Nephron (organoid): ENCODE results near the gene LRRFIP2.
"Not testable (repeated sequence)": the region's sequence is repeated elsewhere in the genome, so short reads cannot be mapped to it uniquely, and the experiment has no call there.

Source experiments
- H3K27ac Mint-ChIP-seq, 3 experiments: 2 replicates each; pipeline ENCODE4 v1.8.0; 2020; ENCODE audit warnings: mixed read lengths in 3 of 3, mild to moderate bottlenecking in 2 of 3, moderate library complexity in 1 of 3
- H3K27me3 Mint-ChIP-seq: 2 replicates; pipeline ENCODE4 v1.8.0; 2021; ENCODE audit warnings: low read depth, mild to moderate bottlenecking, moderate library complexity, mixed read lengths
- H3K36me3 Mint-ChIP-seq: 2 replicates; pipeline ENCODE4 v1.8.0; 2020; ENCODE audit warnings: low read depth, mixed read lengths
- H3K4me1 Mint-ChIP-seq: 2 replicates; pipeline ENCODE4 v1.8.0; 2020; ENCODE audit warnings: mixed read lengths
- H3K4me3 Mint-ChIP-seq, 3 experiments: 2 replicates each; pipeline ENCODE4 v1.8.0; 2020; ENCODE audit warnings: mild to moderate bottlenecking in 3 of 3, mixed read lengths in 3 of 3, moderate library complexity in 2 of 3
- H3K9me3 Mint-ChIP-seq: 2 replicates; pipeline ENCODE4 v1.8.0; 2020; ENCODE audit warnings: mixed read lengths
- CTCF ChIP-seq, 3 experiments: fragments of 200-600 bp; sonication (generic); IDR thresholded peaks; one replicate each; pipeline ENCODE4 v1.5.0; 2021; ENCODE audit warnings: antibody characterized with exemption in 3 of 3; ENCODE audit not compliant: unreplicated experiment in 3 of 3

Gene LRRFIP2

GRCh38 chr3:37053753-37054152, 120.6 kb downstream of the LRRFIP2 start:
- Mint-ChIP-seq H3K9me3 (no peaks in the 10 kb centered on the region), H3K4me1 (peaks cover 11% of the 10 kb centered on the region), H3K27me3 (no peaks in the 10 kb centered on the region), H3K27ac (peak overlapping the region in 1 of 3 experiments; percentile 57), H3K4me3 (no peak overlapping the region), H3K36me3 (peaks cover 72% of the 10 kb centered on the region)
- no peak for TF ChIP-seq CTCF (IDR thresholded peaks at IDR 0.05; ENCODE audit: unreplicated experiment in 3 of 3)

- Mint-ChIP-seq H3K4me3 (no peak overlapping the region), H3K27me3 (no peaks in the 10 kb centered on the region), H3K27ac (no peak overlapping the region), H3K4me1 (peaks cover 11% of the 10 kb centered on the region), H3K36me3 (peaks cover 73% of the 10 kb centered on the region), H3K9me3 (no peaks in the 10 kb centered on the region)
- no peak for TF ChIP-seq CTCF (IDR thresholded peaks at IDR 0.05; ENCODE audit: unreplicated experiment in 3 of 3)
Measured at GRCh38 chr3:37053337-37053736, 121.0 kb downstream of the LRRFIP2 start.

GRCh38 chr3:37052860-37053259, 121.5 kb downstream of the LRRFIP2 start:
- peaks cover 11% of the 10 kb centered on the region for H3K4me1 Mint-ChIP-seq
- no peak overlapping the region for H3K27ac Mint-ChIP-seq
- H3K4me3 Mint-ChIP-seq = no peak overlapping the region
- H3K27me3 Mint-ChIP-seq = no peaks in the 10 kb centered on the region
- H3K36me3 Mint-ChIP-seq = peaks cover 78% of the 10 kb centered on the region
- no peak for TF ChIP-seq CTCF (IDR thresholded peaks at IDR 0.05; ENCODE audit: unreplicated experiment in 3 of 3)
- no peaks in the 10 kb centered on the region for H3K9me3 Mint-ChIP-seq

- H3K4me1 Mint-ChIP-seq = peaks cover 5% of the 10 kb centered on the region
- no peaks in the 10 kb centered on the region for H3K9me3 Mint-ChIP-seq
- peaks cover 82% of the 10 kb centered on the region for H3K36me3 Mint-ChIP-seq
- H3K27me3 Mint-ChIP-seq = no peaks in the 10 kb centered on the region
- no peak overlapping the region for H3K27ac Mint-ChIP-seq
- no peak for TF ChIP-seq CTCF (IDR thresholded peaks at IDR 0.05; ENCODE audit: unreplicated experiment in 3 of 3)
- no peak overlapping the region for H3K4me3 Mint-ChIP-seq
Measured at GRCh38 chr3:37050282-37050681, 124.1 kb downstream of the LRRFIP2 start.

- H3K27me3 Mint-ChIP-seq, H3K4me3 Mint-ChIP-seq: not testable (repeated sequence)
- Mint-ChIP-seq H3K9me3 (peaks cover 11% of the 10 kb centered on the region), H3K27ac (peak overlapping the region in 1 of 3 experiments; percentile 25), H3K36me3 (peaks cover 81% of the 10 kb centered on the region), H3K4me1 (peaks cover 15% of the 10 kb centered on the region)
Measured at GRCh38 chr3:37042712-37043111, 131.7 kb downstream of the LRRFIP2 start.

- no peak overlapping the region for H3K4me3 Mint-ChIP-seq
- H3K27ac Mint-ChIP-seq = peak overlapping the region; percentile 46 to 67 (median 49)
- peaks cover 80% of the 10 kb centered on the region for H3K36me3 Mint-ChIP-seq
- no peak for TF ChIP-seq CTCF (IDR thresholded peaks at IDR 0.05; ENCODE audit: unreplicated experiment in 3 of 3)
- H3K9me3 Mint-ChIP-seq = peaks cover 14% of the 10 kb centered on the region
- peaks cover 15% of the 10 kb centered on the region for H3K4me1 Mint-ChIP-seq
- H3K27me3 Mint-ChIP-seq = no peaks in the 10 kb centered on the region
Measured at GRCh38 chr3:37041546-37042195, 132.7 kb downstream of the LRRFIP2 start.
